ENCODE measurements around the gene PLCG1.

PLCG1 gene

GRCh38 chr20:41143354-41143753, 6.0 kb downstream of the PLCG1 start:
- peak; percentile 14 for DNase-seq

- no peak for DNase-seq
These were observed 8.0 kb downstream of the PLCG1 start for GRCh38 chr20:41145317-41145716.

- DNase-seq, result no peak
These were observed 8.7 kb downstream of the PLCG1 start for GRCh38 chr20:41145821-41146620.

- no peak for DNase-seq
These were observed 10.4 kb downstream of the PLCG1 start for GRCh38 chr20:41147767-41148191.

GRCh38 chr20:41148942-41149341, 11.6 kb downstream of the PLCG1 start:
- no peak for DNase-seq

- DNase-seq, result no peak
These were observed 13.3 kb downstream of the PLCG1 start for GRCh38 chr20:41150664-41151063.

GRCh38 chr20:41151134-41151869, 14.0 kb downstream of the PLCG1 start:
- no peak for DNase-seq

DNA sequence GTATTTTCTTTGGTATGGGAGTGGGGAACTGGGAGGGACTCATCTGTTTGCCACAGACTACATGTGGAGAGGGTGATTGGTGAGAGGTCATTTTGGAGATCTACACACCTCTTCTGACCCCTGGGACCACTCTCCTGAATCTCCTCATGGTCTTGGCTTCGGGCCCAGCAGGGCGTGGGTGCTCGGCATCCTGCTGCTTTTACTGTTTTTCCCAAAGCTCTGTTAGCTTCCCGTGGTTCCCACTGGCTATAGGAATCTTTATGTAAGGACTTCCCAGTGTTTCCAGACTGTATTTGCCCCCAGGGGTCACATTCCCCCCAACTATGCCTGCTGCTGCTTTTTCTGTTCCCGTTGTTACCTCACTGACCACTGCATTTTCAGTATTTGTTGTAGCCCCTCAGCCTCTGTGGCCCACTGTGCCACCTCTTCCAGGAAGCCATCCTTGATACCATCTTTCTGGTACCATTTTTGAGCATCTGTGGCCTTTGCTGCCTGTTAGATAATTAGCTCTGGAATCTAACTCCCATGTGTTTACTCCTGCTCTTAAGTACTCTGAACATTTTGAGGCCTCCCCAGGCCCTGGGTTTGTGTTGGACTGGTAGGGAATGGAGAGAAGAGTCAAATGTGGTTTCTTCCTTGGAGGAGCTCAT, 14.9 kb downstream of the PLCG1 start:
- DNase-seq, result no peak

DNA sequence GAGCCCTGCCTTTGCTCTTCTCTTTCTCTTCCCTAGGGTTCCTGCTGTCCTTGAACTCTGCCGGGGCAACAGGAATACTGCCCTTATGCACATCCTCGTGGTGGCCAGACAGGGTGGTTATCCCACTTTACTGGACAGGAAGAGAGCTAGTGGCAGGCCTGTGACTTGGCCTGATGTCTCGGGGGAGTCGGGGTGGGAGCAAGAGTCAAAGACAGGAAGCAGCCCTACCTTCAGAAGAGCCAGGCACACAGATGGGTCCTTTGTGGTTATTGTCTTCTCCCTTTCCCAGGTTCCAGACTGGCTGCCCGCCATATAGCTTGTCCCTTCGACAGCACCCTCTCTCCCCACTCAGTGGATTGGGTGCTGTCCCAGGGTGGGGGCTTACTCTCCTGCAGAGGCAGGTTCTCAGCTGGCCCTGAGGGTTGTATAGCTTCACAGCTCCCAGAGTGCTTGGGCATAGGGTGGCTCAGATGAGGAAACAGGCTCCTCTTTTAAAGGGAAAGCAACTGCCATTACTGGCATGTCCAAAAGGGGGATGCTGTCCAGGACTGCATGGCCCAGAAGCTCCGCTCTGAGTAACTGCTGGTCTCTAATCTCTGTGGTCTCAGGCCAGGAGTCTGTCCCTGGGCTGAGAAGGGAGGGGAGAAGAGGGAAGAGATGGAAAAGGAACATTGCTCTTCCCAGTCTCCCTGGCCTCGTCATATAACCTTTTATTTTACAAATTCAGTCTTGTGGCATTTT, 17.3 kb downstream of the PLCG1 start:
- DNase-seq, result no peak

GRCh38 chr20:41155261-41155660, 17.9 kb downstream of the PLCG1 start:
- no peak for DNase-seq

- DNase-seq, result no peak
These were observed 20.8 kb downstream of the PLCG1 start for GRCh38 chr20:41158082-41158625.

DNA sequence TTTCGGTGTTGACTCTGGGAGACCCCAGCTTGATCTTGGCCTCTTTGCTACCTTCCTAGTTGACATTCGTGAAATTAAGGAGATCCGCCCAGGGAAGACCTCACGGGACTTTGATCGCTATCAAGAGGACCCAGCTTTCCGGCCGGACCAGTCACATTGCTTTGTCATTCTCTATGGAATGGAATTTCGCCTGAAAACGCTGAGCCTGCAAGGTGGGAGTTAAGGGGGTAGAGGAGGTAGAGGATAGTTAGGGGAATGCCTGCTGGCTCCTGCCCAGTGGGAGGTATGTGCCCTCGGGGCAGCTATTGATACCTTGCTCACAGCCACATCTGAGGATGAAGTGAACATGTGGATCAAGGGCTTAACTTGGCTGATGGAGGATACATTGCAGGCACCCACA, 22.2 kb downstream of the PLCG1 start:
- DNase-seq, result no peak

- no peak for DNase-seq
These were observed 23.3 kb downstream of the PLCG1 start for GRCh38 chr20:41160686-41161085.

GRCh38 chr20:41161886-41162285, 24.5 kb downstream of the PLCG1 start:
- no peak for DNase-seq

GRCh38 chr20:41162396-41162795, 25.1 kb downstream of the PLCG1 start:
- no peak for DNase-seq

GRCh38 chr20:41163821-41164220, 26.5 kb downstream of the PLCG1 start:
- no peak for DNase-seq

- no peak for DNase-seq
These were observed 27.9 kb downstream of the PLCG1 start for GRCh38 chr20:41165001-41165882.

DNA sequence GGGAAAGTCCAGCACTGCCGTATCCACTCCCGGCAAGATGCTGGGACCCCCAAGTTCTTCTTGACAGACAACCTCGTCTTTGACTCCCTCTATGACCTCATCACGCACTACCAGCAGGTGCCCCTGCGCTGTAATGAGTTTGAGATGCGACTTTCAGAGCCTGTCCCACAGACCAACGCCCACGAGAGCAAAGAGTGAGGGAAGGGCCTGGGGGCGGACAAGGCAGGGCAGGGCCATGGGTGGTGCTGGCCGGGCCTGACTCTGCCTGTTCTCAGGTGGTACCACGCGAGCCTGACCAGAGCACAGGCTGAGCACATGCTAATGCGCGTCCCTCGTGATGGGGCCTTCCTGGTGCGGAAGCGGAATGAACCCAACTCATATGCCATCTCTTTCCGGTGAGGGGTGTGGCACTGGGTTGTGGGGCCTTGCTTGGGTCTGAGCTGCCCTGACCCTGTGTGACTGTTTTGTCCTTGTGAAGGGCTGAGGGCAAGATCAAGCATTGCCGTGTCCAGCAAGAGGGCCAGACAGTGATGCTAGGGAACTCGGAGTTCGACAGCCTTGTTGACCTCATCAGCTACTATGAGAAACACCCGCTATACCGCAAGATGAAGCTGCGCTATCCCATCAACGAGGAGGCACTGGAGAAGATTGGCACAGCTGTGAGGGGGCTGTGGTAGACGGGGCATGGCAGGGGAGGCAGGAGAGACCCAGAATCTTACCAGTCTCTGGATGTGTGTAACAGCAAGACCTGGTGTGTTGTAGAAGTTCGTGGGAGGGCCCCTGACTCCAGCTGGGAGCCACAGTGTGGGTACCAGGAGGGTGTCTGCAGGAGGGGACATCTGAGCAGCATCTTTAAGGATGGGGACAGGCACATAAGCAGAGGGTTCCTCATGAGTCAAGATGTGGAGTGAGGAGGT, 29.1 kb downstream of the PLCG1 start:
- peak; percentile 9 for DNase-seq

DNA sequence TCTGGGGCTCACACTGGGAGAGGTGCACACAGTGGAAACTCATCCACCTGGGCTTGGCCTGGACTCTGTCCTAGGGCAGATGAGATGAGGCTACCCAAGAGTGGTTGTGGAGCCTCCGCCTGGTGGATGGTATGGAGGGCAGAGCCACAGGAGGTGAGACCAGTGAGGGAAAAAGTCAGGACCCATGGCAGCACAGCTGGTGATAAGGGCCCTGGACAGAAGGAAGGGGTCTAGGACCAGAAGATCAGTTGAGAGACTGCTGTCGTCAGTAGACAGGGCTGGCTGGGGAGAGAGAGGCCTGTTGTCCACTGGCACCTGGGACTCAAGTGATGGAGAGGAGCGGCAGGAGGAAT, 29.8 kb downstream of the PLCG1 start:
- DNase-seq, result peak; percentile 8

GRCh38 chr20:41167481-41168253, 30.3 kb downstream of the PLCG1 start:
- DNase-seq, result peak; percentile 12
